Right lobe of liver (tissue), 4 donors: ENCODE measurements around the gene LRFN3.

Experiments
- CTCF ChIP-seq, 4 donors: fragments of 200-600 bp in 3 of 4; fragments of 450-650 bp in 1 of 4; IDR thresholded peaks; one replicate each; pipeline versions ENCODE4 v1.5.1 to v1.8.0; 2016 to 2022; ENCODE audit warnings: antibody characterized with exemption in 4 of 4, mild to moderate bottlenecking in 2 of 4
- POLR2A ChIP-seq: fragments of 450-650 bp; IDR thresholded peaks from one replicate; pipeline ENCODE4 v1.6.1; 2017; ENCODE audit warnings: antibody characterized with exemption, mild to moderate bottlenecking
- donor health status: DM: no; HTN: no; CAD: no.
- donor health status: DM: no; HTN: no; CAD: no.
- donor health status: DM: no; HTN: yes; CAD: no.

GRCh38 chr19:35913589-35913988 lies 22.6 kb upstream of the LRFN3 start:
- TF ChIP-seq CTCF (IDR thresholded peaks at IDR 0.05) (no peak), POLR2A (no peak)
